Activated CD8-positive, alpha-beta memory T cell treated with anti-CD3 and anti-CD28 coated beads for 4 hours (primary cell): ENCODE measurements around the gene PITPNC1.

Experiments used
- DNase-seq, 2 donors: peaks; one replicate each; pipeline ENCODE4 v3.0.0-alpha.2; 2020; ENCODE audit warnings: low read depth in 2 of 2

The PITPNC1 gene

GRCh38 chr17:67546578-67547527 is 169.8 kb downstream of the PITPNC1 start:
- no peak for DNase-seq

- no peak for DNase-seq
Observed at GRCh38 chr17:67548693-67549092, 171.6 kb downstream of the PITPNC1 start.

GRCh38 chr17:67549820-67550219 is 172.7 kb downstream of the PITPNC1 start:
- DNase-seq, result no peak

GRCh38 chr17:67554634-67555033 is 177.6 kb downstream of the PITPNC1 start:
- DNase-seq, result no peak

- DNase-seq, result no peak
Observed at GRCh38 chr17:67555855-67556254, 178.8 kb downstream of the PITPNC1 start.

- no peak for DNase-seq
Observed at GRCh38 chr17:67557052-67557845, 180.2 kb downstream of the PITPNC1 start.

- DNase-seq, result no peak
Observed at GRCh38 chr17:67557921-67558320, 180.8 kb downstream of the PITPNC1 start.

- no peak for DNase-seq
Observed at GRCh38 chr17:67558740-67559380, 181.8 kb downstream of the PITPNC1 start.

- no peak for DNase-seq
Observed at GRCh38 chr17:67559381-67559966, 182.4 kb downstream of the PITPNC1 start.

GRCh38 chr17:67562005-67562404 is 184.9 kb downstream of the PITPNC1 start:
- DNase-seq, result no peak

GRCh38 chr17:67563692-67564228 is 186.7 kb downstream of the PITPNC1 start:
- no peak for DNase-seq

GRCh38 chr17:67565068-67565467 is 188.0 kb downstream of the PITPNC1 start:
- no peak for DNase-seq

GRCh38 chr17:67566656-67567055 is 189.6 kb downstream of the PITPNC1 start:
- no peak for DNase-seq

- DNase-seq, result no peak
Observed at GRCh38 chr17:67569015-67569451, 192.0 kb downstream of the PITPNC1 start.

- DNase-seq, result no peak
Observed at GRCh38 chr17:67569873-67570272, 192.8 kb downstream of the PITPNC1 start.

- no peak for DNase-seq
Observed at GRCh38 chr17:67570797-67571196, 193.7 kb downstream of the PITPNC1 start.

GRCh38 chr17:67571478-67571877 is 194.4 kb downstream of the PITPNC1 start:
- DNase-seq, result no peak

- no peak for DNase-seq
Observed at GRCh38 chr17:67573987-67574657, 197.0 kb downstream of the PITPNC1 start.

GRCh38 chr17:67574658-67575293 is 197.7 kb downstream of the PITPNC1 start:
- DNase-seq, result no peak

- DNase-seq, result no peak
Observed at GRCh38 chr17:67575325-67575724, 198.2 kb downstream of the PITPNC1 start.
